Fibroblast of pulmonary artery (primary cell): ENCODE data around the gene STOML1.
A peak's percentile ranks its signal among the peaks of the same experiment; 100 is the strongest.

ENCODE experiments used
- DNase-seq: peaks from one replicate; pipeline ENCODE4 v3.0.0-alpha.2; 2010; ENCODE audit warnings: low read depth
- H3K4me3 ChIP-seq: replicated peaks from 2 replicates; pipeline ENCODE4 v1.5.1; 2011; ENCODE audit warnings: low read depth, mild to moderate bottlenecking, control low read depth, low read length, moderate library complexity
- TF ChIP-seq, protein P1 (sequence below): IDR thresholded peaks from 2 replicates; pipeline ENCODE4 v1.5.1; 2011; ENCODE audit warnings: mild to moderate bottlenecking, control low read depth, low read length, inconsistent platforms; ENCODE audit errors: missing control alignments

STOML1 gene

DNA sequence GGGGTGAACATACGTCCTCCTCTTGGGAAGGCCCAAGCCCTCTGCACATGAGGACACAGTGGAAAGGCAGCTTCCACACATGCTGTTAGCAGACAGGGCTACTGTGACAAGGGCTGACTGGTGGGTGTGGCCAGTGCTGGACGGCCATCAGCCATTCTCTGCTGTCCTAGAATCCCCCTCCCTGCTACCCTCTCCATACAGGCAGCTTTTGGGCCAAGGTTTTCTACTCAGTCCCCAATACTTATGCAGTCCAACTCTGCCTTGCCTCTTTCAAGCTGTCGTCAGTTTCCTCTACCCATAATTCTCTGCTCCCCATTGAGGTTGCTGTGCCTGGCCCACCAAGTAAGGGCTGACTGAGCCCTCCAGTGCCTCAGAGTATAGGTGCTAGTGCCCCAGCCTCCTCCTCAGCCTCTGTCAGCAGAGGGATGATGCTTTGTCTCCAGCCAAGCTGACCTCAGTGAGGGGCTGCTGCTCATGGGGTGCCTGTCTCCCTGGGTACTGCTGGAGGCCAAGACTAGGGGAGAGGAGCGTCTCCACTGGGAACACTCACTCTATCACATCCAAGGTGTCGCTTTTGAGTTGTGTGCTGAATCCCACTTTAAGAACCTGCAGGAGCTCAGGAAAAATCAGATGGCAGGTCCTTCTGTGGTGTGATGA is 63.0 kb downstream of the STOML1 start:
- peak overlapping the region; percentile 69 for H3K4me3 ChIP-seq
- TF ChIP-seq, protein P1, sequence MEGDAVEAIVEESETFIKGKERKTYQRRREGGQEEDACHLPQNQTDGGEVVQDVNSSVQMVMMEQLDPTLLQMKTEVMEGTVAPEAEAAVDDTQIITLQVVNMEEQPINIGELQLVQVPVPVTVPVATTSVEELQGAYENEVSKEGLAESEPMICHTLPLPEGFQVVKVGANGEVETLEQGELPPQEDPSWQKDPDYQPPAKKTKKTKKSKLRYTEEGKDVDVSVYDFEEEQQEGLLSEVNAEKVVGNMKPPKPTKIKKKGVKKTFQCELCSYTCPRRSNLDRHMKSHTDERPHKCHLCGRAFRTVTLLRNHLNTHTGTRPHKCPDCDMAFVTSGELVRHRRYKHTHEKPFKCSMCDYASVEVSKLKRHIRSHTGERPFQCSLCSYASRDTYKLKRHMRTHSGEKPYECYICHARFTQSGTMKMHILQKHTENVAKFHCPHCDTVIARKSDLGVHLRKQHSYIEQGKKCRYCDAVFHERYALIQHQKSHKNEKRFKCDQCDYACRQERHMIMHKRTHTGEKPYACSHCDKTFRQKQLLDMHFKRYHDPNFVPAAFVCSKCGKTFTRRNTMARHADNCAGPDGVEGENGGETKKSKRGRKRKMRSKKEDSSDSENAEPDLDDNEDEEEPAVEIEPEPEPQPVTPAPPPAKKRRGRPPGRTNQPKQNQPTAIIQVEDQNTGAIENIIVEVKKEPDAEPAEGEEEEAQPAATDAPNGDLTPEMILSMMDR = no peak
- no peak for DNase-seq
